NCI-H226 (cell line): Measurements from ENCODE around the gene C1QTNF9B.

Source experiments
- DNase-seq: peaks from one replicate; pipeline ENCODE4 v3.0.0-alpha.2; 2015

C1QTNF9B gene

DNA sequence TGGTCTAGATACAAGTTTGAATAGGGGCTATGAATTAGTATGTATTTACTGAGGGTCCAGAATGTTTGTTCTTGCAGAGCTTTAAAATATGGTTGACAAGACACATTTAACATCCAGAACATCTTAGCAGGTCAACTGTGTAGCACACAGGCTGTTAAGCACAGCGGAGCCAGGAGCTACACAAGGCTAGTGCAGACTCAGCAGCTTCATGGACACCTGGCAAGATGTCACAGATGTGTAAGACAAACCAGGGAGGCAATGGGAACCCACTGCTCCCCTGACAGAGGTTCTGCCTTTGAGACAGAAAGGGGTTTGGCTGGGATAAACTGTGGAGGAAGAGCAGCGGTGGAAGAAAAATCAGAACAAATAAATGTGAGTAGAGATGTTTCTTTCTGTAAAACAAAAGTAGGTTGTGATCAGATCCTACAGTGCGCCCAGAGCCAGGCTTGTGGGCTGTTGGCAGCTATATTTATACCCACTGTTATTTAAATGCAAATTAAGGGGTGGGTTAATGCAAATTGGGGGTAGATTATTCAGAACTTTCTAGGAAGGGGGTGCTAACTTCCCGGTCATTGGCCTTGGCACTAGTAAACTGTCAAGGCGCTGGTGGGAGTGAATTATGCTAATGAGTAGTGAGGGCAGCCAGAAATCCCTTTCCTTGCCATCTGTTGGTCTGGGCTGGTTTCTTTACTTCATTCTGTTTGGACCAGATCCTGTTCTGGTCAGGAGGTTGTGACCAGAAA, 41.1 kb downstream of the C1QTNF9B start:
- DNase-seq = no peak

DNA sequence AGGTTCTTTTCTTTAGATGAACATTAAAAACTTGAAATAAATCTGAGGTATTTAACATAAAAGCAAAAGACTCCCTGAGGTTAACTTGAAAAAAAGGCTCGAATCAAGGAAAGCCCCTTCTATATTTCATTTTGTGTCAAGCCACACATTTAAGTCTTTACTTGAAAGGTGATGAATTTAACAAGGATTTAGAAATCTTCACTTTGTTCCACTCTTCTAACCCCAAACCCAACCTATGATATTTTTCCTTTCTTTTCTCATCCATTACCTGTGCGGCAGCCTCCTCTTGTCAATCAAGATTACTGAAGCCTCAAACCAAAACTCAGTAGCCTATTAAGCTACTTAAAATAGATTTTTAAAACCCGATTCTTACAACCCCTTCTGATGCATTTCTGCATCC, 41.9 kb downstream of the C1QTNF9B start:
- no peak for DNase-seq

DNA sequence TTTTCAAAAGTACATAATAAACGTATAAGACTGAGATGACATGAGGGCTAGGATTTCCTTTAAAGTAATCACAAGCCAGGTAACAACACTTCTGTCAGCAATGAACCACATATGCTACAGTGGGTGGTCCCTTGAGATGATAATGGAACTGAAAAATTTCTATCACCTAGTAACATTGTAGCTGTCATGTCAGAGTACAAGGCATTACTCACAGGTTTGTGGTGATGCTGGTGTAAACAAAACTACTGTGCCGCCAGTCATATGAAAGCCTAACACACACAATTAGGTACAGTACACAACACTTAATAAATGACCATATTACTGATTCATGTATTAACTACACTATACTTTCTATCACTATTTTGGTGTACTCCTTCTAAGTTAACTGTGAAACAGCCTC, 45.0 kb downstream of the C1QTNF9B start:
- DNase-seq = no peak

DNA sequence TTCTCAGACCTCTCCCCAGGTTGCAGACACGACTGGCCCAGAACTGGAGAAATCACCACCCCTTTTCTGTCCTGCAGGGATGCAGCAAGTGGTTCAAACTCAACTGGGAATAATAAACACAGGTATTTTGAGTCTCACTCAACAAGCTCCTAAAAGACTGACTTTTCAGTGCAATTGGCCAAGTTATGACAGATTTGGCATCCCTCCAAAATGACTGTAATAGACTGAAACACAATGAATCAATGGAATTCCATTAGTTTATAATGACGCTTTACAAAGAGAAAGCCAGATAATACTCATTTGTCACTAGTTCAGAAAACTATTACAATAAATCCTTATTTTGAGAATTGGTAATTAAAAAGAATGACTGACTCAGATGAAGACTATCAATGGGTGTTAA, 46.2 kb downstream of the C1QTNF9B start:
- DNase-seq = no peak

DNA sequence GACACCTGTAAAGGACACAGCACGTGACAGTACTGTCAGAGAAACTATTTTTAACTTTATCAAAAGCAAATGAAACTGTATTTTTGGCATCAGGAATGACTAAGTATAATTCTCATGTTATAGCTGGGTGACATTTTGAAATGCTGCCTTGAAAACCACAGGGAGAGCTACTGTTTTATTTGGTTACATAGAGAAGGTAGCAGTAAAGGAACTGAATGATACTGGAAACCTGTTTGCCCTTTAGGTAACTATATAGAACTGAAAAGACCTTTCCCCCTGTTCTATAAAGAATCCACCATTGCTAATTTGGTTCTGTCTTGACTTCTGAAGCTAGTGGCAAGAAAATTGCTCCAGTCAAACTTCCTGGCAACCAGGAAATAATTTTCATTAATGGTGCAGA, 47.2 kb downstream of the C1QTNF9B start:
- no peak for DNase-seq

DNA sequence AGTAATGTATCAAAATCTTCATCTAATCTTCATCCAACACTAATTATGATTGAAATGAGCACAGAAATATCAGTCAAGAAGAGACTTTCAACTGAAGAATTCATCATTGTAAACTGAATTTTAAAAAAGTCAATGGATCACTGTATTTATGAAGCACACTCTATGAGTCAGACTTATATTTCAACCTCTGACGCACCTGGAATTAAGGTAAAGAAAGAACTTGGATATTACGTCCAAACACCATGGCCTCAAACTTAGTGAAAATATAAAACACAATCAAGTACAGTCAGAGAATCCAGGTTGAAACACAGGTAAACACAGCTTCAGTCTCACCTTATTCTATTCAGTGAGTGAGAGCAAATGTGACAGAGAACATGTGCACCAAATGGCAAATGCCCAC, 47.6 kb downstream of the C1QTNF9B start:
- DNase-seq = no peak

DNA sequence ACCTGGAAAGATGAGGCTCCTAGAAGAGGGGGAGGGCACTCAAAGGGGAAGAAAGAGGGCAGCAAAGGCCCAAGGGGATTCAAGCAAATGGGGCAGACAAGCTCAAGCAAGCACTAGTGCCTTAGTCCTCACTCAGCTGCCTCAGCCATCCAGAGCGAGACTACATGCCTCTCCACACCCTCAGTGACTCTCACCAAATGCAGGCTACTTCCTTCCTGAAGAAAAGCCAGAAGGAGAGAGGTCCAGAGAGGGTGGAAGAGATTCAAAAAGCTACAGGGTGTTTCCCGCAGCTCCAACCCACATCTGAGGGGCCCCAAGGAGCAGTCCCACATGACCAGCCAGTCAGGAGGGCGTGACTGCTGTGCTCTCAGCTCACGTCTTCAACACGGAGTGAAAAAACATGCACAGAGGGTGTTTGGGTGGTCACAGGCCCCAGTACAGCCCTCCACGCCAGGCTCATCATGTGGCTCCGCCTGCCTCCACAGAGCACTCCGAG, 48.6 kb downstream of the C1QTNF9B start:
- DNase-seq = no peak

DNA sequence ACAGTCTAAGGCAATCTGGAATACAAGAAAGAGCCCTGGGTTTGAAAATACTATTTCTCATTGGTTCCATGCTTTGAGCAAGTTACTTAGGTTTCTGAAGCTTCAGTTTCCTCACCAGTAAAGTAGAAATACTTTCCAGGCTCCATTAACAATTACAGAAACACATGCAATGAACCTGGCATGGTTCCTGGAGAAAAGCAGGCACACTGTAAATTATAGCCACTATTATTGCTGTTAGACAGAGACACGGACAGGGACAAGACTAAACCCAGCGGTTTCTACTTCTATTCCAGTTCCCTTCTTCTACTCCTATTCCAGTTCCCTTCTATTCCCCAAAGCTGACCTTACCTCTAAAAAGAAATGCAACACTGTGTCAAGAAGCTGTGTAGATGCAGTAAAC, 49.3 kb downstream of the C1QTNF9B start:
- DNase-seq = no peak

DNA sequence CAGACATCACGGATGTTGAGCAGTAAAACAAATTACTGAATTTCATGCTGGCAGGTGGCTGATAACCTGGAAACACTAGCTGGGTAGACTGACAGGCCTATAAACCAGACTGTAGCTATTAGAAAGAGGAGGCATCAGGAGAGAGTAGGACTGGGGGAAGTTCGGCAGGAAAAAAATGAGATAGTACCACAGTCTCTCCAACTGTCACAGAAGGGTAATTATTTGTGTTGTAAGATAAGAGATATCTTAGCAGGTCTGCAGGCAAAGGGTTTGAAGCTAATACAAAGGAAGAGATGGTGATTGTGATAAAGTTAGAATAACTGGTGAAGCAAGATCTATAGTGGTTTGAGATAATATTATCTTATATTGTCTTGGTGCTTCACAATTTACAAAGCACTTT, 49.8 kb downstream of the C1QTNF9B start:
- no peak for DNase-seq

DNA sequence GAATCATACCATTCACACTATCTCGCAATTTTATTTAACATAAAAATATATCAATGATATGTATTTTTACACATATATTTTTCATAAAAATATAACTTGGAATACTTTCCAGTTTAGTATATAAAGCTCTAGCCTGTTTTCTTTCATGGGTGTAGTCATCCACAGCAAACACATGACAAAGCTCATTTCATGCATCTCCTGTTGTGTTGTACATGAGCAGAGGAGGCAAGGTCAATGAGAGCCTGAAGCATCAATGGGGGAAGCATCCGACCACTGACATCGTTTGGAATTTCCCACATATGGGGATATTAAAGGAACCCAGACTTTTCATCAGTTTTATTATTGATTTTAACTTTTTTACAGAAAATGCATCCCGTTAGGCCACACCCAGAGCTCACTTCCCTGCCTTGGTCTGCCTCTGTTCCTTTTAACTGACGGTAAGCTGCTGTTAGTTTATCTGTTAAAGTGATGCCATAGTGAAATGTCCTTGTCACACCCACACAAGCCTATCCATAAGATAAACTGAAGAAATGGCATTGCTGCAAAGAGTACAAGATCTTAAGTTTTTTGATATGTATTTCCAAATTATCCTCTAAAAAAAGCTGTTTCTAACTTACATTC, 52.1 kb downstream of the C1QTNF9B start:
- DNase-seq = no peak

DNA sequence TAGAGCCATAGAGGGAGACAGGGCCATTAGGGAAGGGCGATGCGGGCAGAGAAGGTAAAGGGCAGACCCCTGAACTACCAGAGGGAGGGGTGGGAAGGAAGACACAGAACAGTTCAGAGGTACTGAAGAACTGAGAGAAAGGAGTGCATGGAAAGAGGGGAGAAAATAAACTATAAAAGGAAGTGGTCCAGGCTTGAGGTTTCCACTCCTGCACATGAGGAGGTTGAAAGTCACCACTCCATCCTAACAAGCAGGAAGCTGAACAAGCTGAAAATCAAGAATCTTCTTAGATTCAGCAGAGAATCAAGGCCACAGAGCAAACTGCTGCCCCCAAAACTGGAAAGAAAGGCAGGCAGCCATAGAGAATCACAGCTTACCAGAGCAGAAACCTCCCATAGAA, 53.2 kb downstream of the C1QTNF9B start:
- DNase-seq = no peak

DNA sequence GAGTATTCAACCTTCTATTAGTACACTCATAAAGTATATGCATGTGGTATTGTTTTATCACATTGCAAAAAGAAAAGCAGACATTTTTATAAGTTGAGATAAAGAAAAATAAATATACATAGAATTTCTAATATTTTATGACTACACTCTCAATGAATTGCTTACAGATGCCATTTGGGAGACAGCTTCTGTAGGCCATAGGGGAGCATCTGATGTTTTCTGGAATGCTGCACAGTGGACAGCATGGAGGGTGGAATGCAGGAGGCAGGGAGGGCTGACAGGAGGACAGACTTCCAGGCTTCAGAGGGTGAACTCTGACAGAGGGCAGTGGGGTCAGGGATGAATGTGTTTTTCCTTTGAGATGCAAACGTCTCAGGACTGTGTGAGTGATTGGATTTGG, 53.9 kb downstream of the C1QTNF9B start:
- DNase-seq = no peak

DNA sequence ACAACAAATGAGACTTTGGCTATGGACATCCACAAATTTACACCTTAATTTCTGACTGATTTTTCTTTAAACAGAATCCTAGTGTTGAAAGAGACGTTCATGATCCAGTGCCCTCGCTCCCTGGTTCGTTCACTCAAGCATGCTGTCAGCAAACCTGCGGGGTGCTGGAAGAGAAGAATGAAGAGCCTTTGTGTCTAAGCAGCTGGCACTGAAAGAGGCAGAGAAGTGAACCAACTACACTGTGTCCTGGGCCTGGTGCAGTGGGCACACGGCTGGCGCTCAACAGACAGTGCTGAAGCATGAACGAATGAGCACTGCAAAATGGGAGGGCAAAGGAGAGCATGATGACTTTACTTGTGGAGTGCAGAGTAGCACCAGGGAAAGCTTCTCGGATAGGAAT, 54.9 kb downstream of the C1QTNF9B start:
- DNase-seq = no peak
